K562 (cell line): ENCODE data around the gene CDC6. TPM values are rescaled to one million over a fixed set of nuclear protein-coding genes. Genes with fewer than 3 reads are reported as not detected.

Experiments used
- CHCHD3 ChIP-seq: fragments of 250-450 bp; sonication (Bioruptor Pico); IDR thresholded peaks from 2 replicates; pipeline ENCODE4 v2.1.2; 2022; ENCODE audit warnings: mild to moderate bottlenecking
- JUNB ChIP-seq: fragments of 450-650 bp; formaldehyde crosslinking; conservative IDR thresholded peaks from 2 replicates; pipeline ENCODE4 v1.4.0; 2020; ENCODE audit warnings: mild to moderate bottlenecking
- MITF ChIP-seq: IDR thresholded peaks from 2 replicates; pipeline ENCODE4 v1.6.1; 2014; ENCODE audit warnings: antibody characterized with exemption
- NCOA6 ChIP-seq: fragments of 450-650 bp; IDR thresholded peaks from 2 replicates; pipeline ENCODE4 v1.6.1; 2017; ENCODE audit warnings: mild to moderate bottlenecking
- RBM25 ChIP-seq: fragments of 200-400 bp; formaldehyde crosslinking; IDR thresholded peaks from 2 replicates; pipeline ENCODE4 v1.6.1; 2018; ENCODE audit warnings: low read length, low read depth, moderate library complexity; ENCODE audit not compliant: severe bottlenecking
- REST ChIP-seq, 2 experiments: fragments of 450-650 bp; formaldehyde crosslinking in 1 of 2; IDR thresholded peaks; 2 replicates each; pipeline versions ENCODE4 v1.4.0 to v1.6.1; 2014 to 2020; ENCODE audit warnings: mild to moderate bottlenecking in 2 of 2, borderline replicate concordance in 1 of 2, low read depth in 1 of 2
- RFX7 ChIP-seq: fragments of 250-450 bp; sonication (Bioruptor Pico); IDR thresholded peaks from 2 replicates; pipeline ENCODE4 v1.5.1; 2021; ENCODE audit warnings: mild to moderate bottlenecking
- THRB ChIP-seq: fragments of 450-650 bp; formaldehyde crosslinking; conservative IDR thresholded peaks from 2 replicates; pipeline ENCODE4 v1.4.0; 2022; ENCODE audit warnings: mild to moderate bottlenecking, missing genetic modification characterization
- ZNF197 ChIP-seq: fragments of 200-800 bp; sonication (Bioruptor generic); IDR thresholded peaks from 2 replicates; pipeline ENCODE4 v1.6.1; 2016; ENCODE audit warnings: low read depth, missing genetic modification characterization, missing compliant biosample characterization
- ZNF518B ChIP-seq: fragments of 250-450 bp; sonication (Bioruptor Pico); IDR thresholded peaks from 2 replicates; pipeline ENCODE4 v1.5.0; 2021; ENCODE audit warnings: mild to moderate bottlenecking, moderate library complexity
- ZSCAN32 ChIP-seq: fragments of 450-650 bp; formaldehyde crosslinking; IDR thresholded peaks from 2 replicates; pipeline ENCODE4 v1.4.0; 2020; ENCODE audit warnings: mild to moderate bottlenecking, moderate library complexity
- polyA plus RNA-seq, 8 experiments: library from polyadenylated mRNA; depleted of rRNA in 4 of 8; stranded (reverse) in 5 of 8; unstranded in 3 of 8; fragments of >200 nt; fragmentation: Nextera tagmentation in 2 of 8; fragmentation: Illumina TruSeq in 1 of 8; extraction: Ambion mirVana in 2 of 8; extraction: Trizol in 1 of 8; gene quantifications; 2 replicates each; pipeline versions ENCODE4 v1.2.1 to v1.2.3, GENCODE V29; 2011 to 2014; ENCODE audit warnings: inconsistent platforms in 1 of 8, missing spikeins in 1 of 8
- total RNA-seq, 7 experiments: library from RNA; depleted of rRNA in 6 of 7; stranded (reverse); fragments of >200 nt in 6 of 7; fragmentation: Illumina TruSeq in 2 of 7; extraction: Trizol in 2 of 7; gene quantifications; 2 replicates each; pipeline versions ENCODE4 v1.2.1 to v1.2.3, GENCODE V29; 2011 to 2021; ENCODE audit warnings: low replicate concordance in 1 of 7

Gene CDC6
- total and polyA plus RNA-seq, 9 of the 15 experiments (the other 6 are each of a cell fraction or from before 2014, with no cell fraction given) = 29.6 to 141 (median 106) TPM

GRCh38 chr17:40317880-40318829 lies 30.5 kb downstream of the CDC6 start (continued):
- peak; percentile 92 for TF ChIP-seq NCOA6
- TF ChIP-seq THRB (CRISPR knock-in tag) = no peak
- no peak for TF ChIP-seq ZNF197 (CRISPR knock-in tag)
- TF ChIP-seq RBM25 = no peak
- no peak for TF ChIP-seq JUNB (CRISPR knock-in tag)
- TF ChIP-seq ZSCAN32 (CRISPR knock-in tag) = no peak
- peak; percentile 34 for TF ChIP-seq REST (IDR thresholded peaks at IDR 0.05; ENCODE audit: borderline replicate concordance)
- peak; percentile 58; the same call in 1 of the 2 replicates for TF ChIP-seq REST (CRISPR knock-in tag; IDR thresholded peaks at IDR 0.05; ENCODE audit: low read depth)
- no peak for TF ChIP-seq ZNF518B (CRISPR knock-in tag)
- no peak for TF ChIP-seq CHCHD3
- TF ChIP-seq RFX7 (CRISPR knock-in tag) = no peak
- TF ChIP-seq MITF = peak; percentile 69
